Stimulated activated CD8-positive, alpha-beta memory T cell treated with anti-CD3 and anti-CD28 coated beads, Interleukin-7, amount 100 ng/mL, for 4 hours (primary cell): Measurements from ENCODE around the gene TPM1.
A peak's percentile ranks its signal among the peaks of the same experiment; 100 is the strongest.

ENCODE experiments used
- DNase-seq, 2 donors: peaks; one replicate each; pipeline ENCODE4 v3.0.0-alpha.2; 2020; ENCODE audit warnings: low read depth in 2 of 2

TPM1 gene

GRCh38 chr15:63041402-63041973 is 1.1 kb upstream of the TPM1 start:
- DNase-seq, result no peak

GRCh38 chr15:63042877-63043334 is 359 bp downstream of the TPM1 start:
- no peak for DNase-seq

GRCh38 chr15:63043335-63044076 is 959 bp downstream of the TPM1 start:
- no peak for DNase-seq

- no peak for DNase-seq
Observed at GRCh38 chr15:63044077-63044644, 1.6 kb downstream of the TPM1 start.

GRCh38 chr15:63044645-63045464 is 2.3 kb downstream of the TPM1 start:
- no peak for DNase-seq

GRCh38 chr15:63045465-63045840 is 2.9 kb downstream of the TPM1 start:
- no peak for DNase-seq

- DNase-seq, result no peak
Observed at GRCh38 chr15:63045879-63046278, 3.3 kb downstream of the TPM1 start.

- DNase-seq, result no peak
Observed at GRCh38 chr15:63046917-63047760, 4.6 kb downstream of the TPM1 start.

- no peak for DNase-seq
Observed at GRCh38 chr15:63047792-63048114, 5.2 kb downstream of the TPM1 start.

GRCh38 chr15:63048115-63048775 is 5.7 kb downstream of the TPM1 start:
- DNase-seq, result peak; percentile 67 to 81

- DNase-seq, result peak in 1 of 2 donors; percentile 2
Observed at GRCh38 chr15:63048776-63049665, 6.5 kb downstream of the TPM1 start.

- no peak for DNase-seq
Observed at GRCh38 chr15:63049783-63050371, 7.3 kb downstream of the TPM1 start.

GRCh38 chr15:63050731-63051155 is 8.2 kb downstream of the TPM1 start:
- no peak for DNase-seq

- DNase-seq, result no peak
Observed at GRCh38 chr15:63051156-63052066, 8.9 kb downstream of the TPM1 start.

GRCh38 chr15:63052077-63052841 is 9.7 kb downstream of the TPM1 start:
- DNase-seq, result no peak

- DNase-seq, result no peak
Observed at GRCh38 chr15:63052961-63053698, 10.6 kb downstream of the TPM1 start.

- no peak for DNase-seq
Observed at GRCh38 chr15:63054281-63054683, 11.7 kb downstream of the TPM1 start.
